ENCODE measurements around the gene PDP2. TPM values are rescaled to one million over a fixed set of nuclear protein-coding genes. Genes with fewer than 3 reads are reported as not detected.

Gene PDP2
- polyA plus RNA-seq, 1 experiment: 12.1 TPM

DNA sequence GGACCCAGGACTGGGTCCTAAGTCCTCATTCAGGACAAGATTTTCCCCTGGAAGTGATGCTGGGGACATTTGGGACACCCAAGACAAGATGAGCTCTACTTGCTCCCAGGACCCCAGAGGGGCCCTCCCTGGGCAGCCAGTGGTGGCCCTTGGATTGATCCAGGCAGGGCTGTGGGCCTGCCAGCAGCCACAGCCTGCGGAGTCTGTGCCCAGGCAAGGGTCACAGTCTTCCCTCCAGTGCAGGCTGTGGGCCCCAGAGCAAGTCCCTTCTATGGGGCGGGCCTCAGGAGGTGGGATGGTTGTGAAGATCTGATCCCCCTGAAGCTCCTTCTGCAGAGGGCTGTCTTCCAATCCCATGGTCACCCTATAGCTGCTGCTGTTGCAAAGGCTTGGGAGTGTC lies 23.5 kb upstream of the PDP2 start:
- H3K4me3 ChIP-seq (ENCODE audit: low read depth, low read length): no peak overlapping the region
- ChIA-PET POLR2A (no interaction called here), CTCF (interaction anchor here (1.0 to 6.7 kb wide), 3 partner anchors 12 to 26 kb away, joined by 5 to 54 read pairs (median 18); partner anchors contain the start of gene NAE1)
- no peaks in the 10 kb centered on the region for H3K9me3 ChIP-seq (ENCODE audit: control insufficient read depth, insufficient read depth, low read length)
- no peak overlapping the region for H3K27ac ChIP-seq (ENCODE audit: low read depth, low read length)
- H3K27me3 ChIP-seq (ENCODE audit: control insufficient read depth, insufficient read depth, low read length): peaks cover 10% of the 10 kb centered on the region
- DNase-seq (ENCODE audit: low read depth, low spot score): no peak
- TF ChIP-seq CTCF (IDR thresholded peaks at IDR 0.05; ENCODE audit: low read depth, low read length): no peak

DNA sequence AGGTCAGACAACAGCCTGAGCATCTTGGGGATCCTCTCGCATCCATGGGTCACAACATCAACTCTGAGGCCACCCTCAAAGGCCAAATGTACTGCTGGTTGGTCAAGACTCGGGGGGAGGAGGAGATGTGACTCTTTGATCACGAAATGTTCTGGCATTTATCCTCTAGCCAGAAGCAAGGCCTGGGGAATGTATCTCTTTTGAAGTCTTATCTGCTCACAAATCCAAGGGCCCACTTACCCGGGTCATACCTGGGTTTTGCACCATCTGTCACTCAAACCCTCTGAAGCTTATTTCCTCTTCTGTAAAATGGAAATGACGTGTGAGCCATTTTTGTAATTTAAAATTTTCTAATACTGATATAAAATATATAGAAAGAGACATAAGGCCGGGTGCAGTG lies 22.9 kb upstream of the PDP2 start:
- peaks cover 8% of the 10 kb centered on the region for H3K27me3 ChIP-seq (ENCODE audit: control insufficient read depth, insufficient read depth, low read length)
- no peak for TF ChIP-seq CTCF (IDR thresholded peaks at IDR 0.05; ENCODE audit: low read depth, low read length)
- H3K9me3 ChIP-seq (ENCODE audit: control insufficient read depth, insufficient read depth, low read length): no peaks in the 10 kb centered on the region
- no peak overlapping the region for H3K4me3 ChIP-seq (ENCODE audit: low read depth, low read length)
- H3K27ac ChIP-seq (ENCODE audit: low read depth, low read length): no peak overlapping the region
- ChIA-PET CTCF (interaction anchor here (1.3 to 6.7 kb wide), 3 partner anchors 11 to 27 kb away, joined by 4 to 54 read pairs (median 18); partner anchors contain the start of gene NAE1), POLR2A (no interaction called here)
- DNase-seq (ENCODE audit: low read depth, low spot score): no peak

- no peak for DNase-seq (ENCODE audit: low read depth, low spot score)
- POLR2A ChIA-PET: no interaction called here
- Histone ChIP-seq H3K27ac (ENCODE audit: low read depth, low read length) (no peak overlapping the region), H3K9me3 (ENCODE audit: control insufficient read depth, insufficient read depth, low read length) (no peaks in the 10 kb centered on the region), H3K4me3 (ENCODE audit: low read depth, low read length) (no peak overlapping the region), H3K27me3 (ENCODE audit: control insufficient read depth, insufficient read depth, low read length) (peaks cover 8% of the 10 kb centered on the region)
- TF ChIP-seq CTCF (IDR thresholded peaks at IDR 0.05; ENCODE audit: low read depth, low read length): no peak
- CTCF ChIA-PET: interaction anchor here (0.7 to 6.7 kb wide), 5 partner anchors 9 to 140 kb away, joined by 4 to 54 read pairs (median 7); partner anchors contain the start of gene NAE1
These were observed 21.4 kb upstream of the PDP2 start for GRCh38 chr16:66858740-66859396.

DNA sequence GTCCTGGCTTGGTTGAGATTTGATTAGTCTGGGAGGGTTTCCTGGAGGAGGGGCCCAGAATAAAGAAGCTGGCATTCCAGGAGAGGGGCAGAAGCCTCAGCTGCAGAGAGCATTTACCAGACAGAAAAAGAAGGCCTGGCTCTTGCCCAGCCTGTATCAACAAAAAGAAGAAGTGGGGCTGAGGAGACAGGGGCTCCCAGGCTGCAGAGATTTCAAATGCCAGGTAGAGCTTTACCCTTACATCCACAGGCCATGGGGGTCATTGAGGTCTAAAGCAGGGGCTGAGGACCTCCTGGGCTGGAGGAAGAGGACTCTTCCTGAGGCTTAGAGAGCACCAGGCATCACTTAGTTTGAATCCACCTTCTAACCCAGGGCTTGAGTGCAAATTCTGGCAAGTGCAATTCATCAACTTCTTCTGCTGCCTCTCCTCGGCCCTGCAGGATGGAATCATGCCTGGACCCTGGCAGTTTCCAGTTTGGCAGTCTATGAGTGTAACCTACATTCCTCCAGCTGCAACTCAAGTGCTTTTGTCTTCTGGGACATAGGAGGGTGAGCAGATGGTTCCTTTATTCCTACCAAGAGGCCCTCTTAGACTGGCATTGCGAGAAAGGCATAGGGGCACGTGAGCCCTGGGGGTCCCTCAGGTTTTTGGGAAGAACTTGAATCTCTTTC lies 20.8 kb upstream of the PDP2 start:
- Histone ChIP-seq H3K9me3 (ENCODE audit: control insufficient read depth, insufficient read depth, low read length) (no peaks in the 10 kb centered on the region), H3K4me3 (ENCODE audit: low read depth, low read length) (no peak overlapping the region), H3K27me3 (ENCODE audit: control insufficient read depth, insufficient read depth, low read length) (peaks cover 8% of the 10 kb centered on the region), H3K27ac (ENCODE audit: low read depth, low read length) (no peak overlapping the region)
- DNase-seq (ENCODE audit: low read depth, low spot score): no peak
- ChIA-PET CTCF (interaction anchor here (0.6 to 6.7 kb wide), 5 partner anchors 9 to 108 kb away, joined by 3 to 54 read pairs (median 7); partner anchors contain the start of gene NAE1), POLR2A (no interaction called here)
- no peak for TF ChIP-seq CTCF (IDR thresholded peaks at IDR 0.05; ENCODE audit: low read depth, low read length)

- peaks cover 1% of the 10 kb centered on the region for H3K27me3 ChIP-seq (ENCODE audit: control insufficient read depth, insufficient read depth, low read length)
- ChIA-PET POLR2A (no interaction called here), CTCF (interaction anchor here (1.3 to 1.5 kb wide), 2 partner anchors 11 to 32 kb away, joined by 6 to 8 read pairs; partner anchors contain the start of gene NAE1)
These were observed 18.2 kb upstream of the PDP2 start for GRCh38 chr16:66862023-66862520.

More at GRCh38 chr16:66862023-66862520, 18.2 kb upstream of the PDP2 start:
- TF ChIP-seq CTCF (IDR thresholded peaks at IDR 0.05; ENCODE audit: low read depth, low read length): no peak
- no peak overlapping the region for H3K27ac ChIP-seq (ENCODE audit: low read depth, low read length)
- no peak for DNase-seq (ENCODE audit: low read depth, low spot score)
- H3K9me3 ChIP-seq (ENCODE audit: control insufficient read depth, insufficient read depth, low read length): no peaks in the 10 kb centered on the region
- no peak overlapping the region for H3K4me3 ChIP-seq (ENCODE audit: low read depth, low read length)

Data from AG04450 (cell line).